ENCODE results near the gene HYAL1.
A peak's percentile ranks its signal among the peaks of the same experiment; 100 is the strongest.

HYAL1 gene

GRCh38 chr3:50260027-50260941, 43.1 kb downstream of the HYAL1 start:
- DNase-seq (ENCODE audit: low read depth) = peak; percentile 68

GRCh38 chr3:50259432-50260026, 43.8 kb downstream of the HYAL1 start:
- DNase-seq (ENCODE audit: low read depth) = no peak

GRCh38 chr3:50258979-50259378, 44.4 kb downstream of the HYAL1 start:
- no peak for DNase-seq (ENCODE audit: low read depth)

GRCh38 chr3:50258029-50258680, 45.2 kb downstream of the HYAL1 start:
- no peak for DNase-seq (ENCODE audit: low read depth)

GRCh38 chr3:50256978-50257890, 46.1 kb downstream of the HYAL1 start:
- no peak for DNase-seq (ENCODE audit: low read depth)

GRCh38 chr3:50255251-50255615, 48.1 kb downstream of the HYAL1 start:
- no peak for DNase-seq (ENCODE audit: low read depth)

GRCh38 chr3:50254577-50255250, 48.7 kb downstream of the HYAL1 start:
- no peak for DNase-seq (ENCODE audit: low read depth)

- peak; percentile 49 for DNase-seq (ENCODE audit: low read depth)
These were observed 52.2 kb downstream of the HYAL1 start for GRCh38 chr3:50251220-50251619.

GRCh38 chr3:50250514-50250913, 52.9 kb downstream of the HYAL1 start:
- DNase-seq (ENCODE audit: low read depth) = no peak
